H1 (cell line): ENCODE data around the gene PWP2.
"Not testable (repeated sequence)": the region's sequence is repeated elsewhere in the genome, so short reads cannot be mapped to it uniquely, and the experiment has no call there.

ENCODE experiments used
- JUND ChIP-seq: IDR thresholded peaks from 2 replicates; pipeline ENCODE4 v1.6.1; 2011; ENCODE audit warnings: mild to moderate bottlenecking, improper control_type of control experiment, low read length
- POLR2AphosphoS5 ChIP-seq: IDR thresholded peaks from 2 replicates; pipeline ENCODE4 v1.6.1; 2011; ENCODE audit warnings: low read depth, low read length
- RFX5 ChIP-seq: IDR thresholded peaks from 2 replicates; pipeline ENCODE4 v1.6.1; 2011; ENCODE audit warnings: low read depth, low read length, improper control_type of control experiment, borderline replicate concordance
- SIRT6 ChIP-seq: IDR thresholded peaks from one replicate; pipeline ENCODE4 v1.7.1; 2012; ENCODE audit warnings: low read length, inconsistent platforms
- SRF ChIP-seq: IDR thresholded peaks from 2 replicates; pipeline ENCODE4 v1.6.1; 2011; ENCODE audit warnings: mild to moderate bottlenecking, low read depth, low read length, moderate library complexity
- TF ChIP-seq, protein P1 (sequence below), 3 experiments: IDR thresholded peaks; 1 replicate in 2 of 3; 2 replicates in 1 of 3; pipeline versions ENCODE4 v1.5.1 to v1.6.1; 2011; ENCODE audit warnings: low read length in 3 of 3, mild to moderate bottlenecking in 3 of 3, inconsistent platforms in 2 of 3, low read depth in 1 of 3, moderate library complexity in 1 of 3; ENCODE audit not compliant: insufficient read depth in 1 of 3; ENCODE audit errors: control extremely low read depth in 1 of 3
- TF ChIP-seq, protein P2 (sequence below): IDR thresholded peaks from 2 replicates; pipeline ENCODE4 v1.6.1; 2012; ENCODE audit warnings: inconsistent platforms
- TF ChIP-seq, protein P3 (sequence below): IDR thresholded peaks from 2 replicates; pipeline ENCODE4 v1.6.1; 2011; ENCODE audit warnings: low read length, improper control_type of control experiment

DNA sequence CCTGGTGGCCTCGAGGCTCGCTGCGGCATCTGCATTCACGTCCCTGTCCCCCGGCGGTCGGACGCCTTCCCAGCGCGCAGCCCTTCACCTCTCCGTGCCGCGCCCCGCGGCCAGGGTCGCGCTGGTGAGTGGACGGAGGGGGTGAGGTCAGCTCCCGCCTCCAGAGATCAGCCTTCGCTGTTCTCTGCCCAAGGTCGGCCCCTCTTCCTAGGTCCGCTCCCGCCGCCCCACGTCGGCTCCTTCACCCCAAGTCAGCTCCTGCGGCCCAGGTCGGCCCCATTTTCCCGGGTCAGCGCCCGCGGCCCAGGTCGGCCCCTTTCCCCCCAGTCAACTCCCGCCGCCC lies 26.5 kb downstream of the PWP2 start:
- TF ChIP-seq, protein P1, sequence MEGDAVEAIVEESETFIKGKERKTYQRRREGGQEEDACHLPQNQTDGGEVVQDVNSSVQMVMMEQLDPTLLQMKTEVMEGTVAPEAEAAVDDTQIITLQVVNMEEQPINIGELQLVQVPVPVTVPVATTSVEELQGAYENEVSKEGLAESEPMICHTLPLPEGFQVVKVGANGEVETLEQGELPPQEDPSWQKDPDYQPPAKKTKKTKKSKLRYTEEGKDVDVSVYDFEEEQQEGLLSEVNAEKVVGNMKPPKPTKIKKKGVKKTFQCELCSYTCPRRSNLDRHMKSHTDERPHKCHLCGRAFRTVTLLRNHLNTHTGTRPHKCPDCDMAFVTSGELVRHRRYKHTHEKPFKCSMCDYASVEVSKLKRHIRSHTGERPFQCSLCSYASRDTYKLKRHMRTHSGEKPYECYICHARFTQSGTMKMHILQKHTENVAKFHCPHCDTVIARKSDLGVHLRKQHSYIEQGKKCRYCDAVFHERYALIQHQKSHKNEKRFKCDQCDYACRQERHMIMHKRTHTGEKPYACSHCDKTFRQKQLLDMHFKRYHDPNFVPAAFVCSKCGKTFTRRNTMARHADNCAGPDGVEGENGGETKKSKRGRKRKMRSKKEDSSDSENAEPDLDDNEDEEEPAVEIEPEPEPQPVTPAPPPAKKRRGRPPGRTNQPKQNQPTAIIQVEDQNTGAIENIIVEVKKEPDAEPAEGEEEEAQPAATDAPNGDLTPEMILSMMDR (IDR thresholded peaks at IDR 0.05; ENCODE audit: control extremely low read depth in 1 of 3, insufficient read depth in 1 of 3, low read depth in 1 of 3, low read length in 3 of 3) = not testable (repeated sequence)
- TF ChIP-seq POLR2AphosphoS5, SRF, JUND, RFX5, SIRT6: not testable (repeated sequence)
- TF ChIP-seq, protein P2, sequence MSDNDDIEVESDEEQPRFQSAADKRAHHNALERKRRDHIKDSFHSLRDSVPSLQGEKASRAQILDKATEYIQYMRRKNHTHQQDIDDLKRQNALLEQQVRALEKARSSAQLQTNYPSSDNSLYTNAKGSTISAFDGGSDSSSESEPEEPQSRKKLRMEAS = not testable (repeated sequence)
- TF ChIP-seq, protein P3, sequence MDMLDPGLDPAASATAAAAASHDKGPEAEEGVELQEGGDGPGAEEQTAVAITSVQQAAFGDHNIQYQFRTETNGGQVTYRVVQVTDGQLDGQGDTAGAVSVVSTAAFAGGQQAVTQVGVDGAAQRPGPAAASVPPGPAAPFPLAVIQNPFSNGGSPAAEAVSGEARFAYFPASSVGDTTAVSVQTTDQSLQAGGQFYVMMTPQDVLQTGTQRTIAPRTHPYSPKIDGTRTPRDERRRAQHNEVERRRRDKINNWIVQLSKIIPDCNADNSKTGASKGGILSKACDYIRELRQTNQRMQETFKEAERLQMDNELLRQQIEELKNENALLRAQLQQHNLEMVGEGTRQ = not testable (repeated sequence)
